ENCODE results near the gene EDEM2.
"Not testable (repeated sequence)": the region's sequence is repeated elsewhere in the genome, so short reads cannot be mapped to it uniquely, and the experiment has no call there.

Gene EDEM2

DNA sequence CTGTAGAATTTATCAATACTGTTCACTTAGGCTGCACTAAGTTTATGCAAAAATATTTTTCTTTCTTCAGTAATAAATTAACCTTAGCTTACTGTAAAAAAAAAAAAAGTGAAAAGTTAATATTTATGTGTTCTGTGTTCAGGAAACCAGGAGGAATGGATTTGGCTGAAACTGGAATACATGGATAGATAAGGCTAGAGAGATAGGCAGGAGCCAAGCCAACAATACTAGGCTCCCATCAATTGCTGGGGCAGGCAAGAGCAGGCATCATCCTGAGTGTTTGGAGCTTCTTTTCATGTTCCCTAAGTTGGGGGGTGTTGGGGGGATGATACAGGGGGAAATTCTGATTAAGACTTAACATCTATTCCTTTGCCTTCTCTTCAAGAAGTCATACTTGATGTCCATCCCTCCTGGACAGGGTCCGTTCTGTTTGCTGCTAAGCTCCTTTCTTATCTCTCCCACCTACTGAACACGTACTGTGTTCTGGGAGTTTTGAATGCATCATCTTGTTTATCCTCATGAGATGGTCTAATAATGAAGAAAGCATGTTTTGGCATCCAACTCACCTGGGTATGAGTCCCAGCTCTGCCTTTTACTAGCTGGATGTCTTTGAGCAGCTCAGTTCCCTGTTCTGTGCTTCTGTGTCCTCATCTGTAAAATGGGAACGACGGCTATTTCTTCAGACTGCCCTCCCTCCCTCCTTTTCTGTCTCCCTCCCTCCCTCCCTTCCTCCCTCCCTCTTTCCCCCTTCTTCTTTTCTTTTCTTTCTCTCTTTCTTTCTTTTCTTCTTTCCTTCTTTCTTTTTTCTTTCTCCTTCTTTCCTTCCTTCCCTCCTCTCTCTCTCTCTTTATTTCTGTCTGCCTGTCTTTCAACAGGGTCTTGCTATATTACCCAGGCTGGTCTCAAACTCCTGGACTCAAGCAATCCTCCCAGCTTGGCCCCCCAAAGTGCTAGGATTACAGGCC, 18.4 kb upstream of the EDEM2 start:
- no peak for DNase-seq (ENCODE audit: extremely low read depth, low read depth)
- TF ChIP-seq, protein P1, sequence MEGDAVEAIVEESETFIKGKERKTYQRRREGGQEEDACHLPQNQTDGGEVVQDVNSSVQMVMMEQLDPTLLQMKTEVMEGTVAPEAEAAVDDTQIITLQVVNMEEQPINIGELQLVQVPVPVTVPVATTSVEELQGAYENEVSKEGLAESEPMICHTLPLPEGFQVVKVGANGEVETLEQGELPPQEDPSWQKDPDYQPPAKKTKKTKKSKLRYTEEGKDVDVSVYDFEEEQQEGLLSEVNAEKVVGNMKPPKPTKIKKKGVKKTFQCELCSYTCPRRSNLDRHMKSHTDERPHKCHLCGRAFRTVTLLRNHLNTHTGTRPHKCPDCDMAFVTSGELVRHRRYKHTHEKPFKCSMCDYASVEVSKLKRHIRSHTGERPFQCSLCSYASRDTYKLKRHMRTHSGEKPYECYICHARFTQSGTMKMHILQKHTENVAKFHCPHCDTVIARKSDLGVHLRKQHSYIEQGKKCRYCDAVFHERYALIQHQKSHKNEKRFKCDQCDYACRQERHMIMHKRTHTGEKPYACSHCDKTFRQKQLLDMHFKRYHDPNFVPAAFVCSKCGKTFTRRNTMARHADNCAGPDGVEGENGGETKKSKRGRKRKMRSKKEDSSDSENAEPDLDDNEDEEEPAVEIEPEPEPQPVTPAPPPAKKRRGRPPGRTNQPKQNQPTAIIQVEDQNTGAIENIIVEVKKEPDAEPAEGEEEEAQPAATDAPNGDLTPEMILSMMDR (IDR thresholded peaks at IDR 0.05; ENCODE audit: low read depth, low read length), result no peak

DNA sequence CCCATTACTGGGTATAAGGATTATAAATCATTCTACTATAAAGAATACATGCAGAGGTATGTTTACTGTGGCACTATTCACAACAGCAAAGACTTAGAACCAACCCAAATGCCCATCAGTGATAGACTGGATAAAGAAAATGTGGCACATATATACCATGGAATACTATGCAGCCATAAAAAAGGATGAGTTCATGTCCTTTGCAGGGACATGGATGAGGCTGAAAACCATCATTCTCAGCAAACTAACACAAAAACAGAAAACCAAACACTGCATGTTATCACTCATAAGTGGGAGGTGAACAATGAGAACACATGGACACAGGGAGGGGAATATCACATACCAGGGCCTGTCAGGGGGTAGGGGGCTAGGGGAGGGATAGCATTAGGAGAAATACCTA, 17.4 kb upstream of the EDEM2 start:
- DNase-seq (ENCODE audit: extremely low read depth, low read depth), result not testable (repeated sequence)

DNA sequence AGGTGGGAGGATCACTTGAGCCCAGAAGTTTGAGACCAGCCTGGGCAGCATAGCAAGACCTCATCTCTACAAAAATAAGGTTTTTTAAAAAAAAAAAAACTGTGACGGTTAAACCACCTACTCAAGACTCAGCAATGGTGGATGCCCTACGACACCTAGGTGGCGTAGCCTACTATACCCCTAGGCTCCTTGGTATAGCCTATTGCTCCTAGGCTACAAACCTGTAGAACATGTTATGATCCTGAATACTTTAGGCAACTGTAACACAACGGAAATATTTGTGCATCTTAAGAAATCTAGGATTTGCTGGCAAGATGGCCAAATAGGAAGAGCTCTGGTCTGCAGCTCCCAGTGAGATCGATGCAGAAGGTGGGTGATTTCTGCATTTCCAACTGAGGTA, 13.2 kb upstream of the EDEM2 start:
- DNase-seq (ENCODE audit: extremely low read depth, low read depth), result not testable (repeated sequence)

DNA sequence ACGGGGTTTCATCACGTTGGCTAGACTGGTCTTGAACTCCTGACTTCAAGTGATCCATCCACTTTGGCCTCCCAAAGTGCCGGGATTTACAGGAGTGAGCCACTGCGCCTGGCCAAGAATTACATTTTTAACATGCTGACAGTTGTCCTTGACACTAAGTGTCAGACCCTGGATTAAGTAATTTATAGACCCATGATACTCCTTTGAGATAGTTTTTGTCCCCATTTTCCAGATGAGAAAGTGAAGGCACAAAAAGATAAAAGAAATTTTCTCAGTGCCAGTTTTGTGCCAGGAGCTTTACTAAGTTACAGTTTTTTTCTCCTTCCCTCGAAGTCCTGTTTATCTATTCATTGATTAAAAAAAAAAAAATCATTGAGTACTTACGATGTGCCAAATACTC, 9.8 kb upstream of the EDEM2 start:
- TF ChIP-seq, protein P1 (IDR thresholded peaks at IDR 0.05; ENCODE audit: low read depth, low read length), result no peak
- DNase-seq (ENCODE audit: extremely low read depth, low read depth), result no peak

DNA sequence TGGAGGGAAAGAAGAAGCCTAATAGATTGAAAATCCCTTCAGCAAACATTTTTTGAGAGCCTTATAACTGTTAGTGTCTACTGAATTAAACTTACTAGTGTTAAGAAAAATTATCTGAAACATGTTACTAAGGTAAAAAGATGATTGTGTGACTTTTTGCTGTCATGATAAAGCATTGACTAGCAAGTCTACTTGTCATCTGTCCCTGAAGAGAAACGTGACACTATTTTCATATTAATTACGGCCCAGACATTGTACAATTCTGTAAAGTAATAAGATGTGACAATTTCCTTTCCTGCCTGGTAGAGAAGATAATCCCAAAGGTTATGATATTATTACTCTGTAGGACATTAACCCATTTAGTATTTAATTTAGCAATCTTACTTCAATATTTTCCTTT, 8.8 kb upstream of the EDEM2 start:
- no peak for DNase-seq (ENCODE audit: extremely low read depth, low read depth)
- TF ChIP-seq, protein P1 (IDR thresholded peaks at IDR 0.05; ENCODE audit: low read depth, low read length), result no peak

GRCh38 chr20:35151736-35152135, 4.6 kb upstream of the EDEM2 start:
- TF ChIP-seq, protein P1 (IDR thresholded peaks at IDR 0.05; ENCODE audit: low read depth, low read length), result no peak
- peak; percentile 78 for DNase-seq (ENCODE audit: extremely low read depth, low read depth)

DNA sequence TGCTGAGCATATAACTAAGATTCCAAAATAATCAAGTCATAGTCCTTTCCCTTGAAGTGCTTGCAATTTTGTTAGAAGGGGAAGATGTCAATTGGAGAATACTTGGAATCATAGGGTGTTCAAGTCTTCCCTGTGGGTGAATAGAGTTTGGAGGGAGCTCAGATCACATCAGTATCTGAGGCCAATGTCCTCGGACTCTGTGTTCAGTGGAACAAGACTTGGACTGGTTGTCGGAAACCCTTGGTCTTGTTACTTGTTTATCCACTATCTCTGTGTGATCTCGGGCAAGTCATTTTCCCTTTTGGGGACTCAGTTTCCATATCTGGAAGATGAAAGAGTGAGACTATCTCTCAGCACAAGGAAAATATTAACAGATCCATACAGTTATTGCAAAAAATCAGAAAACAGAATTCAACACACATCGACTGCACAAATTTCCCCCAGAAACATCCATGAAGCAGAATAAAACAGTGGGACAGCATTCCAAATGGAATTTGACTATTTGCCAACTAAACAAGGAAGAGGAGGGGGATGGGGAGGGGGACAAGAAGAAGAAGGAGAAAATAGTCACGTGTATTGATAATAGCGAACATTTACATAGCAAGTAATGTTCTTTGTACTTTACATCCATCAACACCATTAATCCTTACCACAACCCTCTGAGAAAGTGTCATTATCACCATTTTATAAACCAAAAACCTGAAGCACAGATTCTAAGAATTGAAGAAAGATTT, 3.9 kb upstream of the EDEM2 start:
- DNase-seq (ENCODE audit: extremely low read depth, low read depth), result no peak
- TF ChIP-seq, protein P1 (IDR thresholded peaks at IDR 0.05; ENCODE audit: low read depth, low read length), result no peak

DNA sequence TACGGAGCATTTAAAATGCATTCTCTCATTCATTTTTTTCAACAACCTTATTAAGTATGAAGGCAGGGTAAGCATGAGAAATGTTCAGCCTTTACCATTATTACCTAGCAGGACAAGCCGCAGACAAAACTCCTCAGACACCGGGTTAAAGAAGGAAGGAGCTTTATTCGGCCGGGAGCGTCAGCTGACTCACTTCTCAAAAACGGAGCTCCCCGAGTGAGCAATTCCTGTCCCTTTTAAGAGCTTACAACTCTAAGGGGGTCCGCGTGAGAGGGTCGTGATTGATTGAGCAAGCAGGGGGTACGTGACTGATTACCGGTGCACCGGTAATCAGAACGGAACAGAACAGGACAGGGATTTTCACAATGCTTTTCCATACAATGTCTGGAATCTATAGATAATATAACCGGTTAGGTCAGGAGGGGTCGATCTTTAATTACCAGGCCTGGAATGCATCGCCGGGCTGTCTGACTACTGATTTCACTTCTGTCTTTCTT, 487 bp upstream of the EDEM2 start:
- not testable (repeated sequence) for DNase-seq (ENCODE audit: extremely low read depth, low read depth)

Measured in AG09319 (cell line).